HepG2 (cell line): Measurements from ENCODE around the gene NAXD. TPM values are rescaled to one million over a fixed set of nuclear protein-coding genes. Genes with fewer than 3 reads are reported as not detected.

ENCODE experiments used
- ATF2 ChIP-seq: sonication (generic); formaldehyde crosslinking; IDR thresholded peaks from 2 replicates; pipeline ENCODE4 v1.4.0; 2020; ENCODE audit warnings: missing genetic modification reagents
- ERF ChIP-seq: IDR thresholded peaks from 2 replicates; pipeline ENCODE4 v1.6.1; 2018; ENCODE audit warnings: missing biosample characterization, missing genetic modification reagents
- ETS1 ChIP-seq: sonication (generic); formaldehyde crosslinking; IDR thresholded peaks from 2 replicates; pipeline ENCODE4 v1.4.0; 2020; ENCODE audit warnings: missing genetic modification reagents
- FOXA1 ChIP-seq, 2 experiments: fragments of 450-650 bp in 1 of 2; sonication (generic) in 1 of 2; formaldehyde crosslinking in 1 of 2; IDR thresholded peaks; 2 replicates each; pipeline versions ENCODE4 v1.4.0 to v1.6.1; 2016 to 2020; ENCODE audit warnings: missing genetic modification reagents in 1 of 2
- GABPA ChIP-seq, 2 experiments: IDR thresholded peaks; 2 replicates each; pipeline ENCODE4 v1.6.1; 2011 to 2016; ENCODE audit warnings: low read depth in 2 of 2, low read length in 1 of 2, missing biosample characterization in 1 of 2, missing genetic modification characterization in 1 of 2
- KDM6A ChIP-seq: IDR thresholded peaks from 2 replicates; pipeline ENCODE4 v1.6.1; 2016; ENCODE audit warnings: low read depth
- KLF15 ChIP-seq: sonication (generic); formaldehyde crosslinking; IDR thresholded peaks from 2 replicates; pipeline ENCODE4 v1.8.1; 2023; ENCODE audit warnings: borderline replicate concordance, mild to moderate bottlenecking, inconsistent platforms, missing genetic modification reagents, mixed read lengths
- MTA3 ChIP-seq: sonication (generic); formaldehyde crosslinking; IDR thresholded peaks from 2 replicates; pipeline ENCODE4 v1.4.0; 2020; ENCODE audit warnings: missing genetic modification reagents
- NFKBIZ ChIP-seq: IDR thresholded peaks from 2 replicates; pipeline ENCODE4 v1.6.1; 2018; ENCODE audit warnings: missing genetic modification reagents, missing compliant biosample characterization
- NR1H2 ChIP-seq: sonication (generic); formaldehyde crosslinking; IDR thresholded peaks from 2 replicates; pipeline ENCODE4 v1.8.1; 2022; ENCODE audit warnings: low read depth, missing genetic modification reagents, borderline replicate concordance
- POLR2A ChIP-seq, 2 experiments: IDR thresholded peaks; 2 replicates each; pipeline ENCODE4 v1.6.1; 2011; ENCODE audit warnings: low read depth in 2 of 2, low read length in 2 of 2, mild to moderate bottlenecking in 1 of 2, moderate library complexity in 1 of 2; ENCODE audit not compliant: insufficient read depth in 1 of 2
- RARA ChIP-seq: IDR thresholded peaks from 2 replicates; pipeline ENCODE4 v1.6.1; 2016; ENCODE audit warnings: missing genetic modification reagents, missing compliant biosample characterization
- SP2 ChIP-seq: sonication (generic); formaldehyde crosslinking; IDR thresholded peaks from 2 replicates; pipeline ENCODE4 v1.5.1; 2020; ENCODE audit warnings: mild to moderate bottlenecking, missing genetic modification reagents
- TEAD2 ChIP-seq: sonication (generic); formaldehyde crosslinking; IDR thresholded peaks from 2 replicates; pipeline ENCODE4 v1.9.0; 2021; ENCODE audit warnings: missing genetic modification reagents
- TOPORS ChIP-seq: sonication (generic); formaldehyde crosslinking; IDR thresholded peaks from 2 replicates; pipeline ENCODE4 v1.8.0; 2023; ENCODE audit warnings: mild to moderate bottlenecking, missing genetic modification reagents
- ZBTB25 ChIP-seq: IDR thresholded peaks from 2 replicates; pipeline ENCODE4 v1.6.1; 2018; ENCODE audit warnings: missing genetic modification reagents
- ZBTB7B ChIP-seq: sonication (generic); formaldehyde crosslinking; IDR thresholded peaks from 2 replicates; pipeline ENCODE4 v1.4.0; 2020; ENCODE audit warnings: missing genetic modification reagents
- ZNF205 ChIP-seq: IDR thresholded peaks from 2 replicates; pipeline ENCODE4 v1.6.1; 2018; ENCODE audit warnings: missing biosample characterization, missing genetic modification reagents
- ZNF230 ChIP-seq: sonication (generic); formaldehyde crosslinking; IDR thresholded peaks from 2 replicates; pipeline ENCODE4 v1.4.0; 2020; ENCODE audit warnings: mild to moderate bottlenecking, missing genetic modification reagents
- ZNF292 ChIP-seq: sonication (generic); formaldehyde crosslinking; IDR thresholded peaks from 2 replicates; pipeline ENCODE4 v1.8.1; 2022; ENCODE audit warnings: mild to moderate bottlenecking, low read depth, missing genetic modification reagents, borderline replicate concordance
- ZNF3 ChIP-seq: IDR thresholded peaks from 2 replicates; pipeline ENCODE4 v1.7.0; 2017; ENCODE audit warnings: inconsistent platforms
- ZNF34 ChIP-seq: sonication (generic); formaldehyde crosslinking; IDR thresholded peaks from 2 replicates; pipeline ENCODE4 v1.4.0; 2020; ENCODE audit warnings: mild to moderate bottlenecking, missing genetic modification reagents, borderline replicate concordance
- ZNF383 ChIP-seq: sonication (generic); formaldehyde crosslinking; IDR thresholded peaks from 2 replicates; pipeline ENCODE4 v1.4.0; 2020; ENCODE audit warnings: missing genetic modification reagents, mild to moderate bottlenecking, borderline replicate concordance
- ZNF432 ChIP-seq: sonication (generic); formaldehyde crosslinking; IDR thresholded peaks from 2 replicates; pipeline ENCODE4 v1.5.0; 2020; ENCODE audit warnings: missing genetic modification reagents, mild to moderate bottlenecking, borderline replicate concordance
- ZSCAN31 ChIP-seq: sonication (generic); formaldehyde crosslinking; IDR thresholded peaks from 2 replicates; pipeline ENCODE4 v1.5.0; 2020; ENCODE audit warnings: low read depth, mild to moderate bottlenecking, missing genetic modification reagents
- polyA plus RNA-seq, 8 experiments: library from polyadenylated mRNA; depleted of rRNA in 3 of 8; stranded (reverse) in 7 of 8; unstranded in 1 of 8; fragments of >200 nt; fragmentation: Illumina TruSeq in 4 of 8; extraction: Trizol in 4 of 8; gene quantifications; 2 replicates each; pipeline versions ENCODE4 v1.2.1 to v1.2.3, GENCODE V29; 2011 to 2016; ENCODE audit warnings: low read depth in 4 of 8, missing spikeins in 1 of 8, mixed read lengths in 1 of 8; ENCODE audit not compliant: insufficient read depth in 1 of 8
- total RNA-seq, 5 experiments: library from RNA; depleted of rRNA; stranded (reverse); fragments of >200 nt; fragmentation: Illumina TruSeq; extraction: Trizol; gene quantifications; 2 replicates each; pipeline ENCODE4 v1.2.3, GENCODE V29; 2016; ENCODE audit warnings: low read depth in 1 of 5
- TF ChIP-seq, protein P1 (sequence below): sonication (generic); formaldehyde crosslinking; IDR thresholded peaks from 2 replicates; pipeline ENCODE4 v1.5.1; 2020; ENCODE audit warnings: missing genetic modification reagents, mild to moderate bottlenecking, borderline replicate concordance

The NAXD gene
- total and polyA plus RNA-seq, 2 of the 13 experiments (the other 11 are each of a cell fraction or from before 2014, with no cell fraction given): 19.0 to 23.2 TPM

DNA sequence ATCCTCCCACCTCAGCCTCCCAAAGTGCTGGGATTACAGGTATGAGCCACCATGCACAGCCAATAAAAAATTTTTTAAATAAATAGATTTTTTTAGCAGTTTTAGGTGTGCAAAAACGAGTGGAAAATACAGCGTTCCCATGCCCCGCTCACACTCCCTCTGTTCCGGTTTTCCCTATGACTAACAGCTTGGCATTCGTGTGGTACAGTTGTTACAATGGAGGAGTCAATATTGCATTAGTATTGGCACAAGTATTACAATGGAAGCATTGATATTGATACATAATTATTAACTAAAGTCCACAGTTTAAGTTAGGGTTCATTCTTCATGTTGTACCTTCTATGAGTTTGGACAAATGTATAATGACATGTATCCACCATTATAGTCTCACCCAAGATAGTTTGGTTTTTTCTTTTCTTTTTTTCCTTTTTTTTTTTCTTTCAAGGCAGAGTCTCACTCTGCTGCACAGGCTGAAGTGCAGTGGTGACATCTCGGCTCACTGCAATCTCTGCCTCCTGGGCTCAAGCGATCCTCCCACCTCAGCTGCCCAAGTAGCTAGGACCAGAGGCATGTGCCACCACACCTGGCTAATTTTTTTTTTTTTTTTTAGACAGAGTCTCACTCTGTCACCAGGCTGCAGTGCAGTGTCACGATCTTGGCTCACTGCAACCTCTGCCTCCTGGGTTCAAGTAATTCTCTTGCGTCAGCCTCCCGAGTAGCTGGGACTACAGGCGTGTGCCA is 38.4 kb upstream of the NAXD start (continued):
- TF ChIP-seq ETS1 (CRISPR knock-in tag): no peak
- no peak for TF ChIP-seq ZBTB25 (CRISPR knock-in tag)
- TF ChIP-seq FOXA1 (IDR thresholded peaks at IDR 0.05): peak; percentile 74
- TF ChIP-seq FOXA1 (CRISPR knock-in tag; IDR thresholded peaks at IDR 0.05): peak; percentile 92
- no peak for TF ChIP-seq ERF
- no peak for TF ChIP-seq MTA3 (CRISPR knock-in tag)
- TF ChIP-seq ZNF292 (CRISPR knock-in tag): no peak
- TF ChIP-seq ZBTB7B (CRISPR knock-in tag): no peak
- TF ChIP-seq ZNF383 (CRISPR knock-in tag): no peak
- TF ChIP-seq NFKBIZ: no peak
- no peak for TF ChIP-seq KLF15 (CRISPR knock-in tag)
- TF ChIP-seq ZNF205 (CRISPR knock-in tag): no peak
- no peak for TF ChIP-seq TOPORS (CRISPR knock-in tag)
- TF ChIP-seq ZNF3 (CRISPR knock-in tag): no peak
- no peak for TF ChIP-seq GABPA (IDR thresholded peaks at IDR 0.05; ENCODE audit: low read depth, low read length)
- no peak for TF ChIP-seq GABPA (CRISPR knock-in tag; IDR thresholded peaks at IDR 0.05; ENCODE audit: low read depth)
- TF ChIP-seq ZNF230 (CRISPR knock-in tag): no peak
- peak in 1 of 2 experiments; percentile 38; a peak in 1 of 4 replicates for TF ChIP-seq POLR2A (IDR thresholded peaks at IDR 0.05; ENCODE audit: insufficient read depth in 1 of 2, low read depth in 2 of 2, low read length in 2 of 2)
- TF ChIP-seq TEAD2 (CRISPR knock-in tag): no peak
- TF ChIP-seq ZSCAN31 (CRISPR knock-in tag): no peak
- TF ChIP-seq ZNF432 (CRISPR knock-in tag): no peak
- TF ChIP-seq, protein P1, sequence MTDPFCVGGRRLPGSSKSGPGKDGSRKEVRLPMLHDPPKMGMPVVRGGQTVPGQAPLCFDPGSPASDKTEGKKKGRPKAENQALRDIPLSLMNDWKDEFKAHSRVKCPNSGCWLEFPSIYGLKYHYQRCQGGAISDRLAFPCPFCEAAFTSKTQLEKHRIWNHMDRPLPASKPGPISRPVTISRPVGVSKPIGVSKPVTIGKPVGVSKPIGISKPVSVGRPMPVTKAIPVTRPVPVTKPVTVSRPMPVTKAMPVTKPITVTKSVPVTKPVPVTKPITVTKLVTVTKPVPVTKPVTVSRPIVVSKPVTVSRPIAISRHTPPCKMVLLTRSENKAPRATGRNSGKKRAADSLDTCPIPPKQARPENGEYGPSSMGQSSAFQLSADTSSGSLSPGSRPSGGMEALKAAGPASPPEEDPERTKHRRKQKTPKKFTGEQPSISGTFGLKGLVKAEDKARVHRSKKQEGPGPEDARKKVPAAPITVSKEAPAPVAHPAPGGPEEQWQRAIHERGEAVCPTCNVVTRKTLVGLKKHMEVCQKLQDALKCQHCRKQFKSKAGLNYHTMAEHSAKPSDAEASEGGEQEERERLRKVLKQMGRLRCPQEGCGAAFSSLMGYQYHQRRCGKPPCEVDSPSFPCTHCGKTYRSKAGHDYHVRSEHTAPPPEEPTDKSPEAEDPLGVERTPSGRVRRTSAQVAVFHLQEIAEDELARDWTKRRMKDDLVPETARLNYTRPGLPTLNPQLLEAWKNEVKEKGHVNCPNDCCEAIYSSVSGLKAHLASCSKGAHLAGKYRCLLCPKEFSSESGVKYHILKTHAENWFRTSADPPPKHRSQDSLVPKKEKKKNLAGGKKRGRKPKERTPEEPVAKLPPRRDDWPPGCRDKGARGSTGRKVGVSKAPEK (CRISPR knock-in tag): no peak
- no peak for TF ChIP-seq ZNF34 (CRISPR knock-in tag)
- TF ChIP-seq SP2 (CRISPR knock-in tag): no peak
- peak; percentile 51 for TF ChIP-seq RARA (CRISPR knock-in tag)
- no peak for TF ChIP-seq ATF2 (CRISPR knock-in tag)
- TF ChIP-seq NR1H2 (CRISPR knock-in tag): no peak
- TF ChIP-seq KDM6A: peak; percentile 56; the same call in 1 of the 2 replicates
